Activated T-helper 1 cell treated with anti-CD3 and anti-CD28 coated beads, Interleukin-12 subunit alpha, Interleukin-12 subunit beta, Interleukin-2, Interleukin-4 antibody, amounts not matched to agents 30 ng/mL and 10 ng/mL and 1 ng/mL, durations not matched to agents 14 hours and 24 hours and 36 hours (primary cell): ENCODE measurements around the gene PDXP. TPM values are rescaled to one million over a fixed set of nuclear protein-coding genes. Genes with fewer than 3 reads are reported as not detected.
"Not testable (repeated sequence)": the region's sequence is repeated elsewhere in the genome, so short reads cannot be mapped to it uniquely, and the experiment has no call there.

Experiments
- DNase-seq: peaks from one replicate; pipeline ENCODE4 v3.0.0; 2021; ENCODE audit warnings: low spot score
- H3K27ac Mint-ChIP-seq: one replicate; pipeline ENCODE4 v1.8.0; 2021; ENCODE audit warnings: mild to moderate bottlenecking, mixed read lengths
- H3K27me3 Mint-ChIP-seq: one replicate; pipeline ENCODE4 v1.8.0; 2022; ENCODE audit warnings: mild to moderate bottlenecking, moderate library complexity, mixed read lengths; ENCODE audit not compliant: insufficient read depth
- H3K36me3 Mint-ChIP-seq: one replicate; pipeline ENCODE4 v1.8.0; 2021; ENCODE audit warnings: low read depth, mixed read lengths
- H3K4me1 Mint-ChIP-seq: one replicate; pipeline ENCODE4 v1.8.0; 2021; ENCODE audit warnings: low read depth, mixed read lengths
- H3K4me3 Mint-ChIP-seq: one replicate; pipeline ENCODE4 v1.8.0; 2021; ENCODE audit warnings: mild to moderate bottlenecking, moderate library complexity, mixed read lengths
- H3K9me3 Mint-ChIP-seq: one replicate; pipeline ENCODE4 v1.8.0; 2021; ENCODE audit warnings: mixed read lengths
- intact Hi-C: fragments of 100-400 bp; cut with micrococcal nuclease; formaldehyde crosslinking; loops from one replicate; pipeline ENCODE4 v1.15.1; 2024
- total RNA-seq: library from RNA; stranded (reverse); gene quantifications from 2 replicates; pipeline ENCODE4 v1.2.3, GENCODE V29; 2022

Gene PDXP, protein sequence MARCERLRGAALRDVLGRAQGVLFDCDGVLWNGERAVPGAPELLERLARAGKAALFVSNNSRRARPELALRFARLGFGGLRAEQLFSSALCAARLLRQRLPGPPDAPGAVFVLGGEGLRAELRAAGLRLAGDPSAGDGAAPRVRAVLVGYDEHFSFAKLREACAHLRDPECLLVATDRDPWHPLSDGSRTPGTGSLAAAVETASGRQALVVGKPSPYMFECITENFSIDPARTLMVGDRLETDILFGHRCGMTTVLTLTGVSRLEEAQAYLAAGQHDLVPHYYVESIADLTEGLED
- total RNA-seq = 47.0 and 50.4 TPM in 2 replicates

DNA sequence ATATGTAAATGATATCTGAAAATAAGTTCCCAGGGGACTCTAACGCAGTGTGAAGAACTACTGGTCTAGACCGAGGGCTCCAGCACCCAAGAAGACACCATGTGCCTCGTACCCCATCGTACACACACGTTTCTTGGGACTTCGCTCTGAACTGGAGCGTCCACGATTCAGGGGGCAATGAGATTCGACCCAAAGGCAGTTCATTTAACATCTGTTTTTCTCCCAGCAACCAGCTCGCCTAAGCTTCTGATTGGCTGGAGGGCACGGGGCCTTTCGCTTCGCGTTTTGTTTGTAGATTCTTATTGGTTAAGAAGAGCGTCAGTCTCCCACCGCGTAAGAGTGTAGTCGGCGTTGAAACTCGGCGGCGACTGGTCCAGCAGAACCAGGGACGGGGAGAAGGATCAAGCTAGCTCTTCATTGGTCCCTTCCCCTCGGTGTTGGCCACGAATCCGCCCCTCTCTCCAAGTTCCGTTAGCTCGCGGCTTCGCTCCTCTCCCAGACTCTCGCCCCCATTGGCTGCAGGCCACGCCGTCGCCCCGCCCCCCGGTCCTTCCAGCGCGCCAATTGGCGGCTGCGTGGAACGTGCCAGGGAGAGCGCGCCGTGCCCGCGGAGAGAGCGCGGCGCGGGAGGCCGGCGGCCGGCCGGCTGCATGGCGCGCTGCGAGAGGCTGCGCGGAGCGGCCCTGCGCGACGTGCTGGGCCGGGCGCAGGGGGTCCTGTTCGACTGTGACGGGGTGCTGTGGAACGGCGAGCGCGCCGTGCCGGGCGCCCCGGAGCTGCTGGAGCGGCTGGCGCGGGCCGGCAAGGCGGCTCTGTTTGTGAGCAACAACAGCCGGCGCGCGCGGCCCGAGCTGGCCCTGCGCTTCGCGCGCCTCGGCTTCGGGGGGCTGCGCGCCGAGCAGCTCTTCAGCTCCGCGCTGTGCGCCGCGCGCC, at the start of gene PDXP:
TSS of gene PDXP (plus strand) at position 591 of the 933 bp plus-strand sequence. CDS start at position 651, 60 bp downstream.
- peak within 1 kb of the TSS; percentile 91 for H3K27ac Mint-ChIP-seq
- H3K36me3 Mint-ChIP-seq = peaks cover 19% of the 10 kb centered on the region
- H3K27me3 Mint-ChIP-seq = no peaks in the 10 kb centered on the region
- peak; percentile 99 for DNase-seq
- peak within 1 kb of the TSS; percentile 89 for H3K4me3 Mint-ChIP-seq
- intact Hi-C loops = loop anchor here (1.0 to 2.0 kb wide), 6 partner anchors 15 to 1130 kb away; partner anchors contain the start of genes EIF3D, GGA1 and SH3BP1
- H3K9me3 Mint-ChIP-seq = no peaks in the 10 kb centered on the region
- H3K4me1 Mint-ChIP-seq = peaks cover 43% of the 10 kb centered on the region

DNA sequence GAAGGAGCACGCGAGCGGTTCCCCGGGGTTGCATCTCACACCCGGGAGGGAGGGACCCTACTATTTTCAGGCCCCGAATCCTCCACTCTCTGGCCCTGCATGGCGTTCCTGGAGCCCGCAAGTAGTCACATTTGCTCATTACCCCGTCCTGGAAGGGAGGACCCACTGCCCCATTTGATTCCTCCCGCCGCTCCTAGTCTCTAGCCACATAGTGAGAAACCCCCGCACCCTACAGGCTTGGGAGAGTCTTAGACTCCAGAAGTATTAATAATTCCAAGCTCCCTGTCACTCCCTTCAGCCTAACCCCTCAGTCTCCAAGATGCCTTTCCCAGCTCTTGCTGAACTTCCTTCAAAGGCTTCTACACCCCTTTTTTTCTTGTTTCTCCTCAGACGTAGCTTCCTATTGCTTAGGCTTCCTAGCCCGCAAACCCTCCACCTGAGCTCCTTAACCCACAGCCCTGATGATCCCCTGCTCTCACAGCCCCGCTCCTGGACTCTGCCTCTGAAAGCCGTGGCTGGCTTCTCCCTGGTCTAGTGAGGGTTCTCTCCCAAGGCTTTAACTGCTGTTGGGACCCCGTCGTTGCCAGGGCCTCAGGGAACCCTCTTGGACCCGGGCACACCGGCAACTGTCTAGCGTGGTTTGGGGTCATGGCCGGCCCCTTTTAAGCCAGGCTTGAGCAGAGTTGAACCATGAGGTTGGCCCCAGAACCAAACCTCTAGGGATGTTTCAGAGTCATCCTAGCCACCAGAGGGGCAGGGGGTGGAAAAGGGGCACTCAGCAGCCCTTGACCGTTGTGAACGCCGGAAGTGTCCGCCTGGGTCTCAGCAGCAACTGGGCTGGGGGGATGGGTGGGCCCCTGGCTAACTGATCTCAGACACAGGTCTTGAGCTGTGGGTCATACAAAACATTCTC, 49.0 kb upstream of the PDXP start:
- peaks cover 1% of the 10 kb centered on the region for H3K36me3 Mint-ChIP-seq
- H3K9me3 Mint-ChIP-seq = no peaks in the 10 kb centered on the region
- no peaks in the 10 kb centered on the region for H3K27me3 Mint-ChIP-seq
- intact Hi-C loops = loop anchor here (2.0 to 5.0 kb wide), 3 partner anchors 367 to 1081 kb away; partner anchors contain the start of genes EIF3D, MAFF and RAC2
- H3K4me3 Mint-ChIP-seq = peak overlapping the region; percentile 96
- no peak for DNase-seq
- H3K4me1 Mint-ChIP-seq = peaks cover 45% of the 10 kb centered on the region
- peak overlapping the region; percentile 96 for H3K27ac Mint-ChIP-seq

DNA sequence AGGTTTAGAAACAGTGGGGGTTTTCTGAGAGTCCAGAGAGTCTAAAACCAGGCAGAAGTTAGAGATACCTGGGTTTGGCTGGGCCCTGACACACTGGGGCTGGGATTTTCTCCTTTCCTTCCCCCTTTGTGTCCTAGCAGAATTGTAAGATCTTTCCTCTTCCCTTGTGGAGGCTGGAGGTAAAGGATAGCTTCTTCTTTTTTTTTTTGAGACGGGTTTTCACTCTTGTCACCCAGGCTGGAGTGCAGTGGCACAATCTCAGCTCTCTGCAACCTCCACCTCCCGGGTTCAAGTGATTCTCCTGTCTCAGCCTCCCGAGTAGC, 48.4 kb upstream of the PDXP start:
- DNase-seq, intact Hi-C loops, H3K9me3 Mint-ChIP-seq, H3K27me3 Mint-ChIP-seq, H3K36me3 Mint-ChIP-seq: not testable (repeated sequence)
- H3K27ac Mint-ChIP-seq = peak overlapping the region; percentile 96
- peak overlapping the region; percentile 96 for H3K4me3 Mint-ChIP-seq
- H3K4me1 Mint-ChIP-seq = peaks cover 40% of the 10 kb centered on the region

DNA sequence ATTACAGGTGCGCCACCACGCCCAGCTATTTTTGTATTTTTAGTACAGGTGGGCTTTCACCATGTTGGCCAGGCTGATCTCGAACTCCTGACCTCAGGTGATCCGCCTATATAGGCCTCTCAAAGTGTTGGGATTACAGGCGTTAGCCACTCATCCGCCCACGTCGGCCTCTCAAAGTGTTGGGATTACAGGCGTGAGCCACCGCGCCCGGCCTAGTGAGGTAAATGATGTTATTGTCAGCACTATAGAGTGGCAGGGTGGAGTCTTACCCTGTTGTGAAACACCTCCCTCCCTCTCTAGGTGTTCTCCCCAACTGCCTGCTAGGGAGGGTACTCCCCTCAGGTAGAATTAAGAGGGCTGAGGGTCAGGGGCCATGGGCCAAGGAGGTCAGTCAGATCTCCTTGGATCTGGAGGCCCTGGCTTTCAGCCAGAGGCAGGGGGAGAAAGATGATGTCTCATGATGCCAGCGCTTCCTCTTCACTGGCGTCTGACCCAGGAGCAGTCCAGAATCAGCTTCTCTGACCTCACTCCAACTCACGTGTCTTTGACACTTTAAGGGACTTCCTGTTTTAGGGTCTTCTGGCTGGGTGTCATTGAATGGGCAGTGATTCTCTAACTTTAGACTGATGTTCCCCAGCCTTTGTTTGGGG, 47.9 kb upstream of the PDXP start:
- intact Hi-C loops = no loop called here
- Mint-ChIP-seq H3K4me1 (peaks cover 35% of the 10 kb centered on the region), H3K9me3 (no peaks in the 10 kb centered on the region), H3K36me3 (no peaks in the 10 kb centered on the region), H3K4me3 (peak overlapping the region; percentile 96), H3K27me3 (no peaks in the 10 kb centered on the region), H3K27ac (no peak overlapping the region)
- DNase-seq = no peak

DNA sequence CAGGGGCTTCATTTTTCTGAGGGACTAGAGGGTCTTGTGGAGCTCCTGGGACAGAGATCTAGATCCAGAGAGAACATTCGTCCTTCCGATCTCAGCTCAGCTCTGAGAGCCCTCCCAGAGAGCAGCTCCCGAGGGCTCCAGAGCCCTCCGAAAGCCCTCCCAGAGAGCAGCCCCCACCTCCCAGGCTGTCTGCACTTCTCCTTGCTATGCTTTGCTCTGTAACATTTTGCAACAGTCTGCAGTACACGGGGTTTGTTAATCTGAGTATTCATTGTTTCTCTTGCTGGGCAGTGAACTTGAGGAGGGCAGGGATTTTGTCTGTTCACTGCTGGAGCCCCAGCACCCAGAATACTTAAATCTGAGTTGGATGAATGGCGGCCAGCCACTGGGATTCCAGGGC, 47.3 kb upstream of the PDXP start:
- intact Hi-C loops = no loop called here
- Mint-ChIP-seq H3K36me3 (peaks cover 3% of the 10 kb centered on the region), H3K9me3 (no peaks in the 10 kb centered on the region), H3K27me3 (no peaks in the 10 kb centered on the region), H3K27ac (no peak overlapping the region), H3K4me3 (no peak overlapping the region), H3K4me1 (peaks cover 30% of the 10 kb centered on the region)
- no peak for DNase-seq

DNA sequence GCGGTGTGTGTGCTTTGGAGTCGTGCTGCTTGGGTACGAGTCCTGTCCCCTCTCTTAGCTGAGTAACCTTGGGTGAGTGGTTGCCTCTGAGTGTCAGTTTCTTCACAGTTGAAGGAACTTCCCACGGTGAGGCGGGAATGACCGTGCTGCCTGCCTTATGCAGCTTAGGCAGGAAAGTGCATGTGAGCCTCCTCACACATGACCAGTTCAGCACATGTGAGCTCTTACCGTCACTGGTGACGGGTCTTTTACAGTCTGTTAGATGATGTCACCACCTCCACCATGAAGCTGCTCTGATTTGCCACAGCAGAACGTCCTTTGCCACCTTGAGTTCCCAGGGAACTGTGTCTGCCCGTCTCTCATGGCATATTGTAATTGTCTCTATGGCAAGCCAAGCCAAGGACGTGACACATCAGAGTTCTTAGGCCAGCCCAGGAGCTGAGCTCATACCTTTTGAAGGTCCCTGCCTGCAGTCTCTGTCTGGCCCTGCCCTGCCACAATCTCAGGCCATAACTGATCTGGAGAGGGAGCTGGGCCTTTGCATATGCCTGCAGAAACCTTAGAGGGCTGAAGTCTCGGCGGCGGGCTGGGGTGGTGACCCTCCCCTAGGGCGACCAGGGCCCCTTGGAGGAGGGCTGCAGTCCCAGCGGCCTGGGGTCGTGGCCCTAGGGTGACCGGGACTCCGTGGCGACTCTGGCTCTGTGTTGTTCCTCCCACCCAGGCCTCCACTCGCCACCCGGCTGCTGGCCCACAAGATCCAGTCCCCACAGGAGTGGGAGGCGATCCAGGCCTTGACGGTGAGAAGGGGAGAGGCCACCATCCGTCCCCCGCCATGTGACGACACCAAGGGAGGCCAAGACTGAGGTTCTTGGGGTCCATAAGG, 42.1 kb upstream of the PDXP start:
- H3K9me3 Mint-ChIP-seq = no peaks in the 10 kb centered on the region
- H3K4me1 Mint-ChIP-seq = no peaks in the 10 kb centered on the region
- DNase-seq = no peak
- H3K27ac Mint-ChIP-seq = no peak overlapping the region
- peaks cover 10% of the 10 kb centered on the region for H3K36me3 Mint-ChIP-seq
- intact Hi-C loops = no loop called here
- H3K27me3 Mint-ChIP-seq = no peaks in the 10 kb centered on the region
- no peak overlapping the region for H3K4me3 Mint-ChIP-seq

DNA sequence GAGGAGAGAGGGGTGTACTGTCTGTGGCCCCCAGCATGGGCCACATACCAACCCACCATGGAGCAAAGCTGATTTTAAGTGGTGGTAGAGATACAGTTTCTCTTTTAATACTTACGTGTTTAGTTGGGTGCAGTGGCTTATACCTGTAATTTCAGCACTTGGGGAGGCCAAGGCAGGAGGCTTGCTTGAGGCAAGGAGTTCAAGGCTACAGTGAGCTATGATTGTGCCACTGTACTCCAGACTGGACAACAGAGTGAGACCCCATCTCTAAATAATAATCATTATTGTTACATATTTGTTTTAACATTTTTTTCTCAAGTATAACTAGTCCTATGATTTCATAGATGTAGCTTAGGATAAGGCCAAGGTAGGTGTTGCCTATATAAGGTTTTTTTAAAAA, 41.1 kb upstream of the PDXP start:
- no peak overlapping the region for H3K4me3 Mint-ChIP-seq
- intact Hi-C loops = no loop called here
- H3K27me3 Mint-ChIP-seq = no peaks in the 10 kb centered on the region
- no peak for DNase-seq
- no peaks in the 10 kb centered on the region for H3K9me3 Mint-ChIP-seq
- no peak overlapping the region for H3K27ac Mint-ChIP-seq
- peaks cover 10% of the 10 kb centered on the region for H3K36me3 Mint-ChIP-seq
- H3K4me1 Mint-ChIP-seq = no peaks in the 10 kb centered on the region

DNA sequence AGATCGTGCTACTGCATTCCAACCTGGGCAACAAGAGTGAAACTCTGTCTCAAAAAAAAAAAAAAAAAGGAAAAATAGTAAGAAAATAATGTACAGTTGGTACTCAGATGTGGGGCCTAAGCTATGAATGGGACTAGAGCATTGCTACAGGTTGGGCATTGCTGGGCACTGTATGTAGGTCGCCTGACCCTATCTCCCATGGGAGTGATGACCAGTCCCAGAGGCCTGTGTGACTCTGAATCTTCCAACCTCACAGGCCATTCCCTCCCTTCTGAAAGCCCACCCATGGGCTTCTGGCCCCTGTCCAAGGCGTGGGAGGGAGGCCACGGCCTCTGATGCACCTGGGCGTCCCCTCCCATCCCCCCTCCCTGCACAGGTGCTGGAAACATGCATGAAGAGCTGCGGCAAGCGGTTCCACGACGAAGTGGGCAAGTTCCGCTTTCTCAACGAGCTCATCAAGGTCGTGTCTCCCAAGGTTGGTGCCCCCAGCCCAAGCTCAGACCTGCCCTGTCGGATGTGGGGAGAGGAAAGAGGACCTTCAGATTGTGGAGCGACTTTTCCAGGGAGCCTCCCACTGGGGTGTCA, 40.4 kb upstream of the PDXP start:
- intact Hi-C loops = no loop called here
- Mint-ChIP-seq H3K9me3 (no peaks in the 10 kb centered on the region), H3K36me3 (peaks cover 10% of the 10 kb centered on the region), H3K4me1 (no peaks in the 10 kb centered on the region), H3K4me3 (no peak overlapping the region), H3K27ac (no peak overlapping the region), H3K27me3 (no peaks in the 10 kb centered on the region)
- DNase-seq = no peak

DNA sequence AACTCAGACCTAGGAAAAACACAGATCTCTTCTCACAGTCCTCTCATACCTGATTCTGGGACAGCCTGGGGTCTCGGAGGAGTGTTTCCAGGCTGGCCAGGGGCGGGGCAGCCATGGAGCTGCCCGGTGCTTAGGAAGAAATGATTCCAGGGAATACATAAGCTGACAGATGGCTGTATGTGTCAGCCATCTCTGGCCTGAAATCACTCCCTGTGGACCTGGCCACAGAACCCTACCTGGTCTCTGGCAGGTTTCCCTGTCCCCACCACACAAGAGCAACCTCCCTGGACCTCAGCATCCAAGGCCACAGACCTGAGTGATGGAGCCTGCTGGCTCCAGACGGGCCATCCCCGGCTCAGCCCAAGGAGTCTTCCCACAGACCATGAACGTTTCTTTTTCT, 39.8 kb upstream of the PDXP start:
- DNase-seq = no peak
- Mint-ChIP-seq H3K36me3 (peaks cover 11% of the 10 kb centered on the region), H3K4me3 (no peak overlapping the region), H3K27ac (no peak overlapping the region), H3K4me1 (peaks cover 2% of the 10 kb centered on the region), H3K27me3 (no peaks in the 10 kb centered on the region), H3K9me3 (no peaks in the 10 kb centered on the region)
- intact Hi-C loops = no loop called here

DNA sequence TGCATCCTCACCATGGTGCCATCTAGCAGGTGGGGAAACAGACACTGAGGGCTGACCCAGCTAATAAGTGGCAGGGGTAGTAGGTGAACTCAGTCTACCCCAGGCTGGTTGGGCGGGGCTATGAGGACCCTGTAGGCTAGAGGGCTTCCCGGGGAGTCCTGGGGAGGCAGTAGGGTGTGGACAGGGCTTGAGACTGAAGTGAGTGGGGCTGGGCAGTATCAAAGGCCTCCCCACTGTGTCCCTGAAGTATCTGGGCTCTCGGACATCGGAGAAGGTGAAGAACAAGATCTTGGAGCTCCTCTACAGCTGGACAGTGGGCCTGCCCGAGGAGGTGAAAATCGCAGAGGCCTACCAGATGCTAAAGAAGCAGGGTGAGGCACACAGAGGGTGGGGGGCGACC, 38.5 kb upstream of the PDXP start:
- no peaks in the 10 kb centered on the region for H3K27me3 Mint-ChIP-seq
- no peak overlapping the region for H3K4me3 Mint-ChIP-seq
- no peak overlapping the region for H3K27ac Mint-ChIP-seq
- intact Hi-C loops = no loop called here
- no peak for DNase-seq
- H3K36me3 Mint-ChIP-seq = peaks cover 12% of the 10 kb centered on the region
- H3K4me1 Mint-ChIP-seq = peaks cover 5% of the 10 kb centered on the region
- no peaks in the 10 kb centered on the region for H3K9me3 Mint-ChIP-seq

DNA sequence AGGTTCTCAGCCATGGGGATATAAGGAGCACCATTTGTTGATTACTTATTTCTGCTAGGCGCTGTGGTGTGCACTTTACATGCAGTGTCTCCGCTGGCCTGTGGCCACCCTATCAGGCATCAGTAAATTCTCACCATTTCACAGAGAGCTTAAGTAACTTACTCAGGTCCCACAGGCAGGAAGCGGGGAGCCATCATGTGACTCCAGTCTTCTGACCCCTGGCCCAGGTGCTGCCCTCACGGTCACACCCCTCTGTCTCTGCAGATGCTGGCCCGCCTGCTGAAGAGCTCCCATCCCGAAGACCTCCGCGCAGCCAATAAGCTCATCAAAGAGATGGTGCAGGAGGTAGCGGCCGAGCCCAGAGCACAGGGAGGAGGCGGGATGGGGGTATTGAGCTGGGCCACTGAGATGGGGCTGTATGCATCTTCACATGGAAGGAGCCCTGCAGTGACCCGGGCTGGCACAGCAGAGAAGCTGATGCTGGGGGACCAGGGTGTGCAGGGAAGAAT, 37.1 kb upstream of the PDXP start:
- H3K9me3 Mint-ChIP-seq = no peaks in the 10 kb centered on the region
- H3K36me3 Mint-ChIP-seq = peaks cover 11% of the 10 kb centered on the region
- H3K4me3 Mint-ChIP-seq = no peak overlapping the region
- peaks cover 19% of the 10 kb centered on the region for H3K4me1 Mint-ChIP-seq
- DNase-seq = no peak
- no peaks in the 10 kb centered on the region for H3K27me3 Mint-ChIP-seq
- no peak overlapping the region for H3K27ac Mint-ChIP-seq
- intact Hi-C loops = no loop called here
